IPS-20b (cell line): Measurements from ENCODE around the gene ATG4C.
"Not testable (repeated sequence)": the region's sequence is repeated elsewhere in the genome, so short reads cannot be mapped to it uniquely, and the experiment has no call there.

Experiments
- H3K27ac ChIP-seq: one replicate; pipeline ENCODE4 v1.5.1; 2013; ENCODE audit warnings: low read length
- H3K27me3 ChIP-seq: 2 replicates; pipeline ENCODE4 v1.6.1; 2013; ENCODE audit warnings: mild to moderate bottlenecking, low read length, inconsistent platforms; ENCODE audit not compliant: insufficient read depth
- H3K36me3 ChIP-seq: 2 replicates; pipeline ENCODE4 v1.6.1; 2013; ENCODE audit warnings: low read depth, mild to moderate bottlenecking, inconsistent platforms, low read length, moderate library complexity; ENCODE audit not compliant: insufficient read depth
- H3K4me1 ChIP-seq: 2 replicates; pipeline ENCODE4 v1.6.1; 2013; ENCODE audit warnings: mild to moderate bottlenecking, control low read depth, inconsistent platforms, low read length, moderate library complexity; ENCODE audit not compliant: insufficient read depth
- H3K4me3 ChIP-seq: 2 replicates; pipeline ENCODE4 v1.5.1; 2013; ENCODE audit warnings: mild to moderate bottlenecking, low read length, inconsistent platforms
- H3K9ac ChIP-seq: 2 replicates; pipeline ENCODE4 v1.6.1; 2013; ENCODE audit warnings: low read depth, mild to moderate bottlenecking, inconsistent platforms, low read length, moderate library complexity
- H3K9me3 ChIP-seq: 2 replicates; pipeline ENCODE4 v1.6.1; 2013; ENCODE audit warnings: mild to moderate bottlenecking, low read depth, low read length, inconsistent platforms; ENCODE audit not compliant: insufficient read depth

Gene ATG4C

DNA sequence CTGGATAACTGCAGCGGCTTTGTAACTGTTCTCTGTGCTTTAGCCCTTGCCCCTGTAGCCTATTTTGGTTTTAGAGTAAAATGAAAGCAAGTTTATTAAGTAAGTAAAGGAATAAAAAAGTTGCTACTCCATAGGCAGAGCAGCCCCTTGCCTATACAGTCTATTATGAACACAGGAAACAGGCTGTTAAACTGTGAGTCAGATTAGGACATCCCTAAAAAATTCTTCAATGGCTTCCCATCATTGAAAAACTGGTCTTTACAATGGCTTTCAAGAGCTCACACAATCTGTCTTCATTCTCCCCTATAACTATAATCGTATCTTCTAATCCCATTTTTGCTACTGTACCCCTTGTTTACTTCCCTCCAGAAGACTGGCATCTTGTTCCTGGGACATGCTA lies 43.0 kb downstream of the ATG4C start:
- no peak overlapping the region for H3K9ac ChIP-seq
- no peak overlapping the region for H3K27ac ChIP-seq
- H3K9me3 ChIP-seq = no peaks in the 10 kb centered on the region
- H3K27me3 ChIP-seq = no peaks in the 10 kb centered on the region
- no peaks in the 10 kb centered on the region for H3K36me3 ChIP-seq
- no peak overlapping the region for H3K4me3 ChIP-seq
- no peaks in the 10 kb centered on the region for H3K4me1 ChIP-seq

DNA sequence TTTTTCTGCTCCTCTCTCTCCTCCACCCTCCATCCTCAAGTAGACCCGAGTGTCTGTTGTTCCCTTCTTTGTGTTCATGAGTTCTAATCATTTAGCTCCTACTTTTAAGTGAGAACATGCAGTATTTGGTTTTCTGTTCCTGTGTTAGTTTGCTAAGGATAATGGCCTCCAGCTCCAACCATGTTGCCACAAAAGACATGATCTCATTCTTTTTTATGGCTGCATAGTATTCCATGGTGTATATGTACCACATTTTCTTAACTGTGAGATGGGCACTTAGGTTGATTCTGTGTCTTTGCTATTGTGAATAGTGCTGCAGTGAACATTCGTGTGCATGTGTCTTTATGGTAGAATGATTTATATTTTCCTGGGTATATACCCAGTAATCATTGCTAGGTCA lies 43.9 kb downstream of the ATG4C start:
- H3K4me1 ChIP-seq, H3K4me3 ChIP-seq, H3K36me3 ChIP-seq: not testable (repeated sequence)

DNA sequence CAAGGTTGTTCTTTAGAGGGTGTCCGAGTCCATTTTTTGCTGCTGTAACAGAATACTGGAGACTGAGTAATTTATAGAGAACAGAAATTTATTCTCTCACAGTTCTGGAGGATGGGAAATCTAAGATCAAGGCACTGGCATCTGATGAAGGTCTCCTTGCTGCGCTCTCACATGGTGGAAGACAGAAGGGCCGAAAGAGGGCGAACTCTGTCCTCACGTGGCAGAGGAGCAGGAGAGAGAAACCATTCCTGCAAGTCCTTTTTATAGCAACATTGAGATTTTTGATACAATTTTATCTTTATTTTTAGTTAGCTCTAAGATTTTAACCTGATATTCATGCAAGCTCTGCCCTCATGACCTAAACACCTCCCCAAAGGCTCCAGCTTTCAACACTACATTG lies 48.3 kb downstream of the ATG4C start:
- Histone ChIP-seq H3K4me3 (no peak overlapping the region), H3K36me3 (0 out of 2 replicates have a peak, but pooled peaks cover 10% of the 10 kb centered on the region), H3K9ac (no peak overlapping the region), H3K9me3 (no peaks in the 10 kb centered on the region), H3K4me1 (no peaks in the 10 kb centered on the region), H3K27me3 (no peaks in the 10 kb centered on the region), H3K27ac (no peak overlapping the region)

More for the DNA sequence above, 43.9 kb downstream of the ATG4C start:
- H3K9me3 ChIP-seq, H3K9ac ChIP-seq, H3K27me3 ChIP-seq, H3K27ac ChIP-seq: not testable (repeated sequence)

DNA sequence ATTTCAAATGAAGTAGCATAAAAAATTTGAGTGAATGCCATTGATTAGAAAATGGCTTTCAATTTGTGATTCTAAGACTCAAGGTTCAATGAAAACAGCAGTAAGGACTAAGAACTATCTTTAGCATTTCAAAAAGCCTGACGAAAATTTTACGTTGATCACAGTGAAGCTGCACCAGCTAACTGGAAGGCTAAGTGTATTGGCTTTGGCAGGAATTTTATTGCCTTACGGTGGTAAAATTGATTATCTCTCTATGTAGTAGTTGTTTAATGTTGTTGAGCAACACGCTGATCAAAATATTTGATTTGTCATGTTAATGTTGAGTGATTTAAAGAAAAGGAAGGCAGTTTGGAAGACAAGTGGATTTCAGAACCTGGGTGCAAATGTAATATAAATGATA lies 49.6 kb downstream of the ATG4C start:
- H3K36me3 ChIP-seq = 0 out of 2 replicates have a peak, but pooled peaks cover 10% of the 10 kb centered on the region
- H3K27me3 ChIP-seq = no peaks in the 10 kb centered on the region
- H3K4me1 ChIP-seq = no peaks in the 10 kb centered on the region
- H3K27ac ChIP-seq = no peak overlapping the region
- H3K4me3 ChIP-seq = no peak overlapping the region
- no peaks in the 10 kb centered on the region for H3K9me3 ChIP-seq
- no peak overlapping the region for H3K9ac ChIP-seq

DNA sequence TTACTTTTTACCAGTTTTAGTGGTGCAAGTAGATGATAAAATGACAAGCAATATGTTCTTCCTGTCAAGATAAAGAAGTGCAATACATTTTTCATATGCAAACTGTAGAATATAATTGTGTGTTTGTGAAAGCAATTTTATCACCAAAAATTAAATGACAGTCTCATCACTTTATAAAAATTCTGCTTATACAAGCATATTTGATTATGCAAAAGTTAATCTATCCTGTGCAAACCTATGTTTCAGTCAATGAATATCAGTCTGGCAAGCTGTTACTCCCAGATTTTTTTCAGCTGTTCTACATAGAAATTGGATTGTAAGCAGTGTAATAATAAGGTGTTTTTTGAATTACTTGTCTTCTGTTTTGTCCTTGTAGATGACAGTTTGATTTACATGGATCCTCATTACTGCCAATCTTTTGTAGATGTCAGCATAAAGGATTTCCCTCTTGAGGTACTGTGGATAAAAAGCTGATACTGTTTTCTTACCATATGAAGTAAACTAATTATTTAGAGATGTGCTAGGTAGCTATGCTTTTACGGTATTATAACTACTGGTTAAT lies 50.5 kb downstream of the ATG4C start:
- Histone ChIP-seq H3K4me1 (no peaks in the 10 kb centered on the region), H3K4me3 (no peak overlapping the region), H3K36me3 (0 out of 2 replicates have a peak, but pooled peaks cover 10% of the 10 kb centered on the region), H3K27me3 (no peaks in the 10 kb centered on the region), H3K9ac (no peak overlapping the region), H3K9me3 (no peaks in the 10 kb centered on the region), H3K27ac (no peak overlapping the region)

DNA sequence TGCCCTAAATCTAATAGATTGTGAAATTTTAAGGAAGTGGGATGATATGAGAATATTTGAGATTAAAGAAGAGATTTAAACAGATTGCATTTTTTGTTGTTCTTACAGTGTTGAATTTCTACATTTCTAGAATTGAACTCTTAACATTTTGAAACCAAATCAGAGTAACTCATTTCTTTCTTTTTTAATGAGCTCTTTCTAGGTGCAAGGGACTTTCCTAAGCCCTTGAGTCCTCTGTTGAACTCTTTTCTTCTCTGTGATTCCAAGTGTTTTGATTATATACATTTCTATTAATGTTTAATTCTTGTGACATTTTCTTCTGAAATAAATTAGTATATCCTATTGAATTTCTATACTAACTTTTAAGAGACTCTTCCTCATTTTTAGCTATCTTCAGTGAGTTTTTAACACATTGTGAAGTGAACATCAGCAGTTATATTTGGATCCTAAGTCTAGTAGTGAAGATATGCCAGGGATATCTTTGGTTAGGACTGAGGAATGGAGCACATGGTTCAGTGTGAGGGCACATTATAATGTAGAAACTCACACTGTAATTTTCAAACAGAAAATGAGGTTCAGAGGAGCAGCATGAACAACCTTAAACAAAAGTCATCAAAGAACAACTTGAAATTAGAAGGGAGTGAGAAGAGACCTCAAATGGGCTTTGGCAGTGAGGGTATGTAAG lies 53.1 kb downstream of the ATG4C start:
- no peaks in the 10 kb centered on the region for H3K27me3 ChIP-seq
- no peaks in the 10 kb centered on the region; the same call in 1 of the 2 replicates for H3K4me1 ChIP-seq
- H3K4me3 ChIP-seq = no peak overlapping the region
- no peaks in the 10 kb centered on the region for H3K9me3 ChIP-seq
- no peak overlapping the region for H3K27ac ChIP-seq
- no peak overlapping the region for H3K9ac ChIP-seq
- 0 out of 2 replicates have a peak, but pooled peaks cover 10% of the 10 kb centered on the region for H3K36me3 ChIP-seq

DNA sequence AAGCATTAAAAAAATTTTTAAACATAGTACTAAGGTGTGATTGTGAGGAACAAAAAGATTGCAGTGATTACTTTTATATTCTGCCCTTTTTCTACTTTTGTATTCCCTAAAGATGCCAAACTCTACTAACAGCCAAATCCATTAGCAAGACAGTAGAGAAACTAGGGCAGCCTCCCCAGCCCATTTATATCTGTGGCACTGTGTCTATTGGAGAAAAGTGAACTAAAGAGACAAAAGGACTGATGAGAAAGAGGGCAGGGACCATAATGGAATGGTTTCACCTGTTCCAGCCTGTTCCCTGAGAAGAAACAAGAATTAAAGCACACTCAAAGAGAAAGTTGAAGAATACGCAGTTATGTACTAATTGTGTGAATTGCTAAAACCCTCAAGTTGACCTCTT lies 56.6 kb downstream of the ATG4C start:
- Histone ChIP-seq H3K9ac (no peak overlapping the region), H3K36me3 (no peaks in the 10 kb centered on the region), H3K27ac (no peak overlapping the region), H3K9me3 (no peaks in the 10 kb centered on the region), H3K27me3 (no peaks in the 10 kb centered on the region), H3K4me3 (no peak overlapping the region), H3K4me1 (no peaks in the 10 kb centered on the region; the same call in 1 of the 2 replicates)

DNA sequence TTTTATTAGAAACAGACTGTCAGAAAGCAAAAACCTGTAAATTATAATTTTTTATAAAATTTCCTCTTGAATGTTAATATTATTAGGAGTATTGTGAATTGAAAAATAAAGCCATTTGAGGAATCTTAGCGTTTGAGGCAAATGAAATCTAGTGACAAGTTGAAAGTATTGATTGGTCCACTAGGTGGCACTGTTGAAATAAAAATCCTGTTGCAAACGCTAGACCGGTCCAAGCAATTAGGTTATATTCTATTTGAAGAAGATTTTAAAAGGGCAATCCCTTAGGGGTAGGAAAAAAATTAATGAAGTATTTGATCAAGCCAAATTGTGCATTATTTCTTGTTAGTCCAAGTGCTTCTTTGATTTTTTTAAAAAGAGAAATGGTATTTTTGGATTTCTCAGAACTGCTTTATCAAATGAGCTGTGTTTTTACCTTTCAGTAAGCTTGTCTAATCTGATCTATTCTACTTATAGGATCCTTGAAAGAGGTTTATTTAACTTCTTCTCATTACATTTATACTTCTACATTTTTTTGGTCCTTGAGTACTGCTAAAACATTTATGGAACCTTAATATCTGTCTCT lies 57.7 kb downstream of the ATG4C start:
- H3K27ac ChIP-seq = no peak overlapping the region
- no peaks in the 10 kb centered on the region for H3K27me3 ChIP-seq
- no peaks in the 10 kb centered on the region; the same call in 1 of the 2 replicates for H3K4me1 ChIP-seq
- no peaks in the 10 kb centered on the region for H3K36me3 ChIP-seq
- no peak overlapping the region for H3K4me3 ChIP-seq
- no peaks in the 10 kb centered on the region for H3K9me3 ChIP-seq
- H3K9ac ChIP-seq = no peak overlapping the region

DNA sequence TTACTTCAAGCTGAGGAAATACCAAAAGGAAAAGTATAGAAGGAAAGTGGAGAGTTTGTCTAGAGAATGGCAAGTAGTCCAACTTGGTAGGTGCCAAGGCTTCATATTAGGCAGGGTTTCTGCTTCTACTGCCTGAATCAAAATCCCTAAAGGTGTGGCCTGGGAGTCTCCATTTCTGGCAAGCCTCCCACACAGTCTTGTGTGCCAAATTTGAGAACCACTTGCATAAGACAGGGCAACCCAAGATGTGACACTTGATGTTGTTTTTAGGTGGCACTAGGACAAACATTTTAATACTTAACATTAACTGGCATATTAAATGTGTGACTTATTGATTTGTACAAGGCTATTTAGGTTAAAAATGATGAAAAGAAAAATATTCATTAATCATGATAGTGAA lies 60.1 kb downstream of the ATG4C start:
- Histone ChIP-seq H3K27me3 (no peaks in the 10 kb centered on the region), H3K4me3 (no peak overlapping the region), H3K4me1 (no peaks in the 10 kb centered on the region; the same call in 1 of the 2 replicates), H3K9me3 (no peaks in the 10 kb centered on the region), H3K36me3 (no peaks in the 10 kb centered on the region), H3K27ac (no peak overlapping the region), H3K9ac (no peak overlapping the region)

DNA sequence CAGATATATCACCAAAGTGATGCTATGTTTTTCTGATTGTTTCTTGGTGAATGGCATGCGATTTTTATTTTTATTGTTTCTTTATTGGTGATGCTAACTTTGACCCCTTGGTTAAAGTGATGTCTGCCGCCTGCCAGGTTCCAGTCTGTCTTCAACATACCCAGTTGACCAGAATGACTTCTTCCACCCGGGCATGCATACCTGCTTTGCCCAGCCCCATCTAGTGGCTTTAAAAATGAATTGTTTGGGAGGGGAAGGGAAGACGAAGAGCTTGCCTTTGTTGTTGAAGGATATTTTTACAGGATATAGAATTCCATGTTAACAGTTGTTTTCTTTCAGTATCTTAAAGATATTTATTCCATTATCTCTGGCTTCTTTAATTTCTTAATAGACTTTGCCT lies 65.1 kb downstream of the ATG4C start:
- H3K4me3 ChIP-seq = no peak overlapping the region
- no peaks in the 10 kb centered on the region for H3K9me3 ChIP-seq
- no peak overlapping the region for H3K27ac ChIP-seq
- H3K9ac ChIP-seq = no peak overlapping the region
- H3K36me3 ChIP-seq = no peaks in the 10 kb centered on the region
- no peaks in the 10 kb centered on the region for H3K27me3 ChIP-seq
- no peaks in the 10 kb centered on the region for H3K4me1 ChIP-seq

DNA sequence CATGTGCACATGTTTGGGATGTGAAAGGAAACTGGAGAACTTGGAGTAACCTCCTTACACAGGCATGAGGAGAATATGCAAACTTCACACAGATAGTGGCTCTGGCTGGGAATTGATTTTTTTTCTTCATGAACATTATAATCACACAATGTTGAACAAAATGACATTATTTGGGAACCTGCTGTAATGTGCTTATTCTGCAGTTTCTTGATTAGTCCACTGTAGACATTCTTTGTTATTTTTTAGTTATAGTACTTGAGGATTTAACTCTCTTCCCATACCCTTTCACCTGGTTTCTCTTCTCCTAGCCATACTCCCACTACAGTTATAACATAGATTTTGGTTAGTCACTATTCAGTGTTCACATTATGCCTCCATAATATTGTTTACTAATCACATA lies 68.3 kb downstream of the ATG4C start:
- no peak overlapping the region for H3K27ac ChIP-seq
- no peak overlapping the region for H3K9ac ChIP-seq
- H3K27me3 ChIP-seq = no peaks in the 10 kb centered on the region
- no peaks in the 10 kb centered on the region for H3K4me1 ChIP-seq
- H3K36me3 ChIP-seq = no peaks in the 10 kb centered on the region
- H3K4me3 ChIP-seq = no peak overlapping the region
- H3K9me3 ChIP-seq = no peaks in the 10 kb centered on the region

DNA sequence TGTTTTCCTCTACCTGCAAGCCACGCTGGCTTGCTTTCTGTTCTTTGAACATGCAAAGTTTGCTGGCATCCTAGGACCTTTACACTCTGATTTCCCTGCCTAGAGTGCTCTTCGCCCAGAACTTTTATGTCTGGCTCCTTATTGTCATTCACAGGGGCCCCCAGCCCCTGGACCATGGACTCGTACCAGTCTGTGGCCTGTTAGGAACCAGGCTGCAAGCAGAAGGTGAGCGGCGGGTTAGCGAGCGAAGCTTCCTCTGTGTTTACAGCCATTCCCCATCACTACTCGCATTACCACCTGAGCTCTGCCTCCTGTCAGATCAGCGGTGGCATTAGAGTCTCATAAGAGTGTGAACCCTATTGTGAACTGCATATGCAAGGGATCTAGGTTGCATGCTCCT lies 73.0 kb downstream of the ATG4C start:
- no peaks in the 10 kb centered on the region for H3K4me1 ChIP-seq
- no peaks in the 10 kb centered on the region for H3K9me3 ChIP-seq
- no peak overlapping the region for H3K4me3 ChIP-seq

More for the DNA sequence above, 73.0 kb downstream of the ATG4C start:
- H3K36me3 ChIP-seq = no peaks in the 10 kb centered on the region
- no peaks in the 10 kb centered on the region for H3K27me3 ChIP-seq
- H3K27ac ChIP-seq = no peak overlapping the region
- H3K9ac ChIP-seq = no peak overlapping the region
